HG03175 (cell line): ENCODE measurements around the gene RBM43.

Source experiments
- ATAC-seq: cut with Tn5 transposase; IDR thresholded peaks from one replicate; pipeline ENCODE4 v1.9.1; 2021; ENCODE audit warnings: mild to moderate bottlenecking, moderate library complexity; ENCODE audit not compliant: unreplicated experiment

RBM43 gene

DNA sequence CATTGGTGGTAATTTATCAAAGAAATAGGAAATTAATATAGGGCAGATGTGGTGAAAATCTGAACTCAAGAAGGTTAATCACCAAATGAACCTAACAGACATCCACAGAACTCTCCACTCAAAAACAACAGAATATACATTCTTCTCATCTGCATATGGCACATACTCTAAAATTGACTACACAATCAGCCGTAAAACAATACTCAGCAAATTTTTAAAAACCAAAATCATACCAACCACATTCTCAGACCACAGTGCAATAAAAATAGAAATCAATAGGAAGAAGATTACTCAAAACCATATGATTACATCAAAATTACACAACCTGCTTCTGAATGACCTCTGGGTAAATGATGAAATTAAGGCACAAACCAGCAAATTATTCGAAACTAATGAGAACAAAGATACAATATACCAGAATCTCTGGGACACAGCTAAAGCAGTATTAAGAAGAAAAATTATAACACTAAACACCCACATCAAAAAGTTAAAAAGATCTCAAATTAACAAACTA lies 31.0 kb downstream of the RBM43 start:
- ATAC-seq, result no peak

DNA sequence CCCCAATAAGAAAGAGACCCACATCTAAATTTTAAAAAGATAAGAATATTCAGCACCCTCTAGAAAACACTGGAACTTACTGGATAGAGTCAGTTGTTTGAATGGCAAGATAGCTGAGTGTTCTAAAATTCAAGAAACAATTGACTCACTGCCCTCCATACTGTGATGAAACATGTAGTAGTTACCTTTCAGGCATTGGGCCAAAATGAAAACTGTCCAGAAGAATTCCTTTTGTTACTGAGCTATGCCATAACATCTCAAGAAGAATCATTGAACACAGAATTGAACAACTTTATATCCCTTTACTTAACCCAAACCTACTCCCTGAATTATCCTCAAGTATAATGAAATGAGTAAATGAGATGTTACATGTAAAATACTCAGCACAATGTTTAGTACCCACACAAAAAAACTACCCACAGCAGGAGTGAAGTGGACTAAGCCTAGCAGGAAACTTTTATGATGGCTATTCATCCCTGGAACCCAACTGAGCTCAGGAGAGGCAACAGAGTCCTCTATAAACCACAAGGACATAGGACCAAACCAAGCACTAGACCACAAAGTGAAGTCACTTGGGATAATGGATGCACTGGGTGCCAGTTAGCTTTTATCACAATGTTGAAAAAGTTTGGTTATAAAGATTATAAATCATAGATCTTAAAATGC lies 32.7 kb downstream of the RBM43 start:
- no peak for ATAC-seq

DNA sequence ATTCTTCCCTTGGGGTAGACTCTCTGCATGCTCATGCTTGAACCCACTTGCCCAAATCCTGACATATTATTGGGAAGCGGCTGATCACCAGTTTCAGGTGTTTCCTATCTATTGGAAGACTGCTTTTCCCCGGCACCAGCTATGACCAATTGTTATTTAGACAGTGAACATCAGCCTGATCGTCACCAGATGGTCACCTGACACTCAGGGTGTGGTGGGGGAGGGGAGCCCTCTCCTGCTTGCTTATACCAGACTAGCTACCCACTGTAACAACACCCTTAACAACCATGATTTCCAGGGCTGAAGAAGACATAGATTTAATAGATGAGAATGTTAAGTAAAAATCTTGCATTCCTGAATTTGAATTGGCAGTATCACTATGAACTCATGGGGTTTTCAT lies 44.3 kb downstream of the RBM43 start:
- no peak for ATAC-seq

DNA sequence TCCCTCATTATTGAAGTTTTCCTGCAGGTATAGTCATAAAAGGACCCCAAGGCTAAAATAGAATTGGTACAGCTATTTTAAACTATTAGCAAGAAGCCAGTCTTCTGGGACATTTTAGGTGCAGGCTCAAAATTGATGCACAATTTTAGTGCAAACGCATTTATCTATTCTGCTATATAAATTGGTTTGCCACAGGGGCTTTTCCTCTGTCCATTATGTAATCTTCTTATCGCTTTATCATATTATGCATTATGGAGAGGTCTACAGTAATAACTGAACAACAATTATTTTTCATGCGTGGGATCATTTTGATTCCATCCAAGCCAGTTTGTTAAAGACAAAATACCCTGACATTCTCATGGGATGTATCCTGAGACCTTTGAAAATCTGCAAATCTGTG lies 54.6 kb downstream of the RBM43 start:
- no peak for ATAC-seq

DNA sequence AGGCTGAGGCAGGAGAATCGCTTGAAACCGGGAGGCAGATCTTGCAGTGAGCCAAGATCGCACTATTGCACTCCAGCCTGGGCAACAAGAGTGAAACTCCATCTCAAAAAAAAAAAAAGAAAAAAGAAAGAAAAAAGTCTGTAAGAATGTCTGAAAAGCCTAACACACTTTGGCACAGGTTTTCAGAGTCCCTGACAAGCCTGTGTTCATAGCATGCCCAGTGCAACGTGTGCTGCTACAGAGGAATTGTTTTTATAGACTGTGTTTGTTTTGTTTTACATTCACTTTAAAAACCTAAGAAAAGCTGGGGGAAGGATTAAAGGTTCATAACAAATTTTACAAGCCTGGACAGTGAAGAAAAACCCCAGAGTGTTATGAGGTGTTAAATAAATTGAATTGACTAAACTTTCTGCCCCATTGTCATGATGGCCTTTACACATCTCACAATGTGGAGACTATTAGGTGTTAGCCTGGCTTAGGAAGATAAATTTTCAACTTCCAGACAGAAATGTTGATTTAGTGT lies 55.2 kb downstream of the RBM43 start:
- no peak for ATAC-seq

DNA sequence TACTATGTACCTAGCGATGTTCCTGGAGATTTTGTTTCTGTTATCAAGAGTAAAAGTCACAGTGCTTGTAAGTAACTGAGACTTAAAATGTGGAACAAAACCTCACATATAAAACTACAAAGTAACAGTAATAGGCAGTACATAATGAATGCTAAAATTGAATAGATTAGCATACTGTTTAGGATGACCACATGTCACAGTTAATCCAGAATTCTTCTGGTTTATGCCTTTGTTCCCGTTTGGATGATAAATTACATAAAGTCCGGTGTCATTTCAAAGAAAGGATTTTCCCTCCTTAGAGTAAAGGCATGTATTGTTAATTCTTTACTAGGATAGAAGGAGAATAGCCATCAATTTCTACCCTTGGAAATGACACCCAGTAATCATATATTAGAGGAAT lies 56.1 kb downstream of the RBM43 start:
- ATAC-seq, result no peak

DNA sequence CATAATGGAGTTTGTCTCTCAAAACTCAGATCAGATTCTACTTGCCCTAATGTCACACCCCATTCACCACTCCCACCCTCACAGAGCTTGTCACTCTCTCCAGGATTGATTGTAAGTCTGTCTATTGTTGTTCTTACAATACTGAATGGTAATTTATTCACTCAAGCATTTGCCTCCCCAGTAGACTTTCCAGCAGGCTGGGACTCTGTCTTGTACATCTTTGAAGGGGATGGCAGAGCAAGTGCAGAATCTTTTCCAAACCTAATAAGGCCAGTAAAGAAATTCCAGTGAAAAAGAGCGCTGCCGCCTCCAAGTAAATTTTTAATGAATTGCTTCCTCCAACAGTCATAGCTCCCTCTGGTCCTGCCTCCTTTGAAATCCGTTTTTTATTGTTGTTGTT lies 56.9 kb downstream of the RBM43 start:
- no peak for ATAC-seq

DNA sequence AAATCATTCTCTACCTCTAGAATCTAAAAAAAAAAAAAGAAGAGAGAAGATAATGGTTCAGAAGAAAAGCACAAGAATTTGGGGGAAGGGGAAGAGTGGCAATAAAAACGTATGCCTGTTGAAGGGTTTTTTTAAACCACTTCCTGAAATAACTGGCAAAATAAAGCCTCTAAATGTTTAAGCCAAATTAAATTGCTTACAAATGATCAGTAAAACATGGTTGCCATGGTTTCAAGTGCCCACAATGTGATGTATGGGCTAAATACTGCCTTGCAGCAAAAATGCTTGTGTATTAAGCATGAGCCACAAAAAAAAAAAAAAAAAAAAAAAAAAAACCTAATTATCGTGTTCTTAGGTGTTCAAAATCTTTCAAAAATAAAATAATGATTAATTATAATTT lies 60.8 kb downstream of the RBM43 start:
- no peak for ATAC-seq

DNA sequence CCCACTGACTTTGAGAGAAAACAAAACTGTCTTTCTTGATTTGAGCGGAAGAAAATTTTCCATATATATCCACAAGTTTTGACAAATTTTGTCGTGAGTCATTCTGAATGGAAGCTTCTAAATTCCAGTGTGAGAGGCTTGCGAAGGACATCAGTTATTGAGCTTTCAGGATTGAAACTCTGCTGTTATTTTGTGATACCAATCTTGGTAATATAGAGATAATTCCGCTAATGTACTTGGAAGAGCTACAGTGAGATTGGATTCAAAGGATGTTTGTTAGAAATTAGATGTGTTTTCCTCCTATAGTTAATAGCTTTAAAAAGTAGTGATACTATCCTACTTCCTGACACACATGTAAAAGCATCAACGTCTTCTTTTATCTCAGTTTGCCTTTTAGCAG lies 61.4 kb downstream of the RBM43 start:
- no peak for ATAC-seq

DNA sequence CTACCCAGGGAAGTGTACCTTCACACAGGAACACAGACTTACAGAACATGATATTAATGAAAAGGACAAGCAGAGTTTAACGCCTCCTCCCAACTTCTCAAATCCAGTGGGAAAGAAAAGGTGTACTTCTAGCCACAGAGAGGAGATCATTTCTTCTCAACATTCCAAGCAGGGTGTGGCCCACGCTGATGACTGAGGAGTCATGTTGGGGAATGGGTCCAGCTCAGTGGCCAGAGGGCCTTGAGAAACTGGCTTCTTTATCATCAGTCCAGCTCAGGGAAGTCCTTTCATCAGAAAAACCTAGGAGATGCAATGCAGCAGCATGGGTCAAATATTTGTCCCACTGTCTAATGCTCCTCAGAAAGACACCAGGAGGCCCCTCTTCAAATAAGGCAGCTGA lies 63.0 kb downstream of the RBM43 start:
- ATAC-seq, result no peak
